ENCODE data around the gene PAX3. TPM values are rescaled to one million over a fixed set of nuclear protein-coding genes. Genes with fewer than 3 reads are reported as not detected.
A peak's percentile ranks its signal among the peaks of the same experiment; 100 is the strongest.

The PAX3 gene
- polyA plus RNA-seq, 3 donors = not detected

- H3K4me1 Mint-ChIP-seq = peaks cover 26% of the 10 kb centered on the region
- peak overlapping the region in 1 of 2 donors; percentile 84 for H3K4me3 Mint-ChIP-seq
- H3K27me3 Mint-ChIP-seq (ENCODE audit: low read depth in 3 of 3) = peaks cover 90 to 99% (median 97%) of the 10 kb centered on the region in 3 donors
- DNase-seq = no peak
- Histone ChIP-seq H3K9ac (ENCODE audit: insufficient read depth, low read length, poor library complexity, severe bottlenecking) (no peak overlapping the region), H4K20me1 (ENCODE audit: insufficient read depth, low read length) (no peaks in the 10 kb centered on the region), H3K27me3 (ENCODE audit: control insufficient read depth in 2 of 2, insufficient read depth in 2 of 2, low read length in 2 of 2) (peaks cover 99 to 100% of the 10 kb centered on the region in 2 donors), H3K4me3 (replicated peaks in 1 of 3; ENCODE audit: low read depth in 2 of 3, low read length in 3 of 3) (no peak overlapping the region), H3K4me1 (ENCODE audit: control insufficient read depth in 1 of 2, insufficient read depth in 2 of 2, low read length in 2 of 2) (peaks cover 8 to 9% of the 10 kb centered on the region in 2 donors), H3K9me3 (replicated peaks in 1 of 2; ENCODE audit: control insufficient read depth in 1 of 2, insufficient read depth in 1 of 2, low read length in 2 of 2) (peaks cover 9 to 48% of the 10 kb centered on the region in 2 donors), H3K4me2 (replicated peaks; ENCODE audit: extremely low read depth, low read length, poor library complexity, severe bottlenecking) (peak overlapping the region; percentile 4), H3K36me3 (replicated peaks in 1 of 2; ENCODE audit: control insufficient read depth in 1 of 2, insufficient read depth in 2 of 2, low read length in 2 of 2) (no peaks in the 10 kb centered on the region), H2AFZ (ENCODE audit: insufficient read depth, low read depth, low read length, poor library complexity, severe bottlenecking) (no peak overlapping the region), H3K79me2 (ENCODE audit: insufficient read depth, low read length) (no peaks in the 10 kb centered on the region), H3K27ac (ENCODE audit: low read depth in 1 of 2, low read length in 2 of 2) (no peak overlapping the region)
- H3K27ac Mint-ChIP-seq = no peak overlapping the region
- WGBS (ENCODE audit: insufficient coverage) = 7% methylated on average over 43 of the region's 48 CpGs
- intact Hi-C loops (cut with micrococcal nuclease) = loop anchor here in 1 of 2 donors (10.0 kb wide), 1 partner anchor 173 kb away; no protein-coding TSS in a partner anchor
- no peak for TF ChIP-seq CTCF (IDR thresholded peaks at IDR 0.05)
- peaks cover 5 to 13% of the 10 kb centered on the region in 2 donors for H3K36me3 Mint-ChIP-seq
- H3K9me3 Mint-ChIP-seq = peaks cover 2 to 41% (median 33%) of the 10 kb centered on the region in 7 donors
Measured at GRCh38 chr2:222311978-222312738, 13.4 kb upstream of the PAX3 start.

GRCh38 chr2:222311319-222311977 is 12.7 kb upstream of the PAX3 start:
- Histone ChIP-seq H3K4me2 (replicated peaks; ENCODE audit: extremely low read depth, low read length, poor library complexity, severe bottlenecking) (no peak overlapping the region), H2AFZ (ENCODE audit: insufficient read depth, low read depth, low read length, poor library complexity, severe bottlenecking) (no peak overlapping the region), H4K20me1 (ENCODE audit: insufficient read depth, low read length) (no peaks in the 10 kb centered on the region), H3K4me3 (replicated peaks in 1 of 3; ENCODE audit: low read depth in 2 of 3, low read length in 3 of 3) (no peak overlapping the region), H3K4me1 (ENCODE audit: control insufficient read depth in 1 of 2, insufficient read depth in 2 of 2, low read length in 2 of 2) (peaks cover 15 to 16% of the 10 kb centered on the region in 2 donors), H3K9me3 (replicated peaks in 1 of 2; ENCODE audit: control insufficient read depth in 1 of 2, insufficient read depth in 1 of 2, low read length in 2 of 2) (peaks cover 14 to 55% of the 10 kb centered on the region in 2 donors), H3K9ac (ENCODE audit: insufficient read depth, low read length, poor library complexity, severe bottlenecking) (no peak overlapping the region), H3K79me2 (ENCODE audit: insufficient read depth, low read length) (no peaks in the 10 kb centered on the region), H3K27me3 (ENCODE audit: control insufficient read depth in 2 of 2, insufficient read depth in 2 of 2, low read length in 2 of 2) (peaks cover 99 to 100% of the 10 kb centered on the region in 2 donors), H3K36me3 (replicated peaks in 1 of 2; ENCODE audit: control insufficient read depth in 1 of 2, insufficient read depth in 2 of 2, low read length in 2 of 2) (no peaks in the 10 kb centered on the region), H3K27ac (ENCODE audit: low read depth in 1 of 2, low read length in 2 of 2) (no peak overlapping the region)
- Mint-ChIP-seq H3K27ac (no peak overlapping the region), H3K36me3 (peaks cover 6 to 16% of the 10 kb centered on the region in 2 donors), H3K27me3 (ENCODE audit: low read depth in 3 of 3) (peaks cover 97 to 100% (median 98%) of the 10 kb centered on the region in 3 donors), H3K4me3 (peak overlapping the region in 1 of 2 donors; percentile 84), H3K9me3 (peaks cover 2 to 48% (median 40%) of the 10 kb centered on the region in 7 donors), H3K4me1 (peaks cover 33% of the 10 kb centered on the region)
- 6% methylated on average over 36 of the region's 42 CpGs for WGBS (ENCODE audit: insufficient coverage)
- intact Hi-C loops (cut with micrococcal nuclease) = loop anchor here in 1 of 2 donors (10.0 kb wide), 1 partner anchor 173 kb away; no protein-coding TSS in a partner anchor
- TF ChIP-seq CTCF (IDR thresholded peaks at IDR 0.05) = no peak
- no peak for DNase-seq

All from CD14-positive monocyte (primary cell).